ENCODE results near the gene SYCE1L.
"Not testable (repeated sequence)": the region's sequence is repeated elsewhere in the genome, so short reads cannot be mapped to it uniquely, and the experiment has no call there.

Gene SYCE1L

DNA sequence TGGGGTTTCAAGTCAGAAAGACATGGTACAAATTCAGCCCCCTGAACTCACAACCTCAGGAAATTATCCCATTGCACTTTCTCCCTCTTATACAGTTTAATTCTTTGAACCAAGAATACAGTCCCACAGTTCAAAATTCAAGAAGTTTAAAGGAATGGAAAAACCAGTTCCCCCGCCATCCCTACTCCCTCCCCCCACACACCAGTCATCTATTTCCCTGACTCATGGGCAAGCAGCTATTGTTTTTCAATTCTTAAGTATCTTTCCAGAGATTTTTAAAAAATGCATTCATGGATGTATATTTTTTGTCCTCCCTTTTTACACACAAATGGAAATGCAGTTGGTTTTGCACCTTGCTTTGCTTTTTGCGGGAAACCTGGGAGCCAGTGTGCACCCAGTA, 7.3 kb downstream of the SYCE1L start:
- no peak for DNase-seq

DNA sequence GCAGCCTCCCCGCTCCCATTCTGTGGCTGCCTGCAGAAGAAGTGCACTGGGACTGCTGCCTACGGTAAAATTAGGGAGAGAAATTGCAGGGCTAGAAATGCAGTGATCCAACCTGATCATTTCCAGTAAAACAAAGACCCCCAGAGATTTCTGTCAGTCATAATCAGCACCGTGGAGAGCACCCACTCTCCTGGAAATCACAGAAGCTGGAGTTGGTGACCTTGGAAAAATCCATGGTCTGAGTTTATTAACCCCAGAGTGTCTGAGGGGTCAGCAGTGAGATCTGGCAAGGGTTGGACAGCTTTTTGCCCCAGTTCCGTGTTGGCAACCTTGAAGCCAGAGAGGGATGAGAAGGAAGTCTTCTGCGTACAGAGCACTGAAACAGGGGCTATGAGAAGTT, 7.8 kb downstream of the SYCE1L start:
- DNase-seq: no peak

DNA sequence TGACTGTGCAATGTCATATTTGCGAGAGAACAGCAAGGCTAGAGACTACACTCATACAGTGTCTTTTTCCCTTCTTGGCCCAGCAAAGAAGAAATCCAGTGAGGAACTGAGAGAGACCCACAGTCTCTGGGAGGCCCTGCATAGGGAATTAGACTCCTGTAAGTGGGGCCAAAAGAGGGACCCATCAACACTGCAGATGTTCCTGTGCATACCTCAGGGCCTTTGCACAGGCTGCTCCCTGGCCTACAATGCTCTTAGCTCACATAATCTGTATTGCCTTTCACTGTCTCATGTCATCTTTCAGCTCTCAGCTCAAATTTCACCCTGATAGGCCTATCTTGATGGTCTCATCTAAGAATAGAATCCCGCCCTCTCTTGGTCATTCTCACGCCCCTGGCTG, 9.2 kb downstream of the SYCE1L start:
- DNase-seq: no peak

DNA sequence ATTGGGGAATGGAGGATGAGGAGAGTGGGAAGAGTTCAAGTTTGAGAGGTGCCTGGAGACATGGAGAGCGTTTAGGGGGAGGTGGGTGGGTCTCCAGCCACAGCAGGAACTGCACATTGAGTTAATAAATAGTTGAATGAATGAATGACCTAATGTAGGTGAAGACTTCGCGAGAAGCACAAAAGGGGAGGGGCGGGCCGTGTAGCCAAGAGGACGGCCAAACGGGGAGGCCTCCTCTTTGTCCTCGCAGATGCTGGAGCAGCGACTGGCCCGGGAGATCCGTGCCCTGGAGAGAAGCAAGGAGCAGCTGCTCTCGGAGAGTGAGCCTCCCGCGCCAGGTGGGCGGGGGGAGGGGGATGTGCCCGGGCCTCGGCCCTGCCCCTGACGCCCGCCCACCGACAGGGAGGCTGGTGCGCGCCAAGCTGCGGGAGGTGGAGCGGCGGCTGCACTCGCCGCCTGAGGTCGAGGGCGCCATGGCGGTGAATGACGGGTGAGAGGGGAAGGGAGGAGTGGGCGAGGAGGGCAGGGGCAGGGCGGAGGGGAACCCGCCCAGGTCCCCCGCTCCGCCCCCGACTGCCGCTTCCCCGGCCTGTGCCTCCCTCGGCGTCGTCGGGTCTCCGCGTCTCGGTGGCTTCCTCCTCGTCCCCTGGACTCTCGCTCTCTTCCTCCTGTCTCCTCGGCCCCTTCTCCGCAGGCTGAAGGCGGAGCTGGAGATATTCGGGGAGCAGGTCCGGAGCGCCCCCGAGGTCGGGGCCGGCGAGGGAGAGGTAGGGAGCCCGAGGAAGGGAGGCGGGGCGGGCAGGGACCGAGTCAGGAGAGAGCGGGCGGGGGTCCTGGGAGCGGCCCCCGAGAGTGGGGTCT, 12.9 kb downstream of the SYCE1L start:
- DNase-seq: peak; percentile 48

DNA sequence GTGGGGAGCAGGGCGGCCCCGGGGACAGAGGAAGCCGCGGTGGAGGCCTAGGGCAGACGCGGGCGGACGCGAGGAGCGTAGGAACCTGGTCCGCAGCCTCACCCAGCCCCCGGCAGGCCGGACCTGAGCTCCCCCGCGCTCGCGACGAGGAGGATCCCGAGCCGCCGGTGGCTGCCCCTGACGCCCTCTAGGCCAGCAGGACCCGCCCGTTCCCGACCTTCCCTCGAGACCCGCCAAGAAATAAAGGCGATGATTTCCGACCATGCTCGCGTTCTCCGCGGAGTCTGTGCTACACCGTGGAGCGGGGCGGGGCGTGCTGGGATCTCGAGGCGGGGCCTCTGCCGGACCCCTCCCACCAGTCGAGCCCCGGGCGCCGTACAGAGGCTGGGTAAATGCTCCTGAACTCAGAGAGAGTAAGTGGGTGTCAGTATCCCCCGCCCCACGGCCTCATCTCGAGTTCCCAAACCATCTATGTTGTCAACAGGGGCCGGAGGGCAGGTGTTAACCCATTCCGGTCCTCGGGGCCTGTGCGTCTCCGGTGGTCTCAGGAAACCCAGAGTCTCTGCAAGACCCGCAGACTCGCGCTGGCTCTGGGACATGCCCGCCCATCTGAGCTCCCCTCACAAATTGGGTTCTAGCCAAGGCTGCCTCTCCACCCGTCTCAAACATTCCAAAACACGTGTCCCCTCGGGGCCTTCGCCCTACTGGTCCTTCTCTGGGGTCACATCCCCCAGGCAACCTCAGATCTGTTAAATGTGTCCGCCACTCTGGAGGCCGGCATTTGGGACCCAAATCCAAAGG, 13.7 kb downstream of the SYCE1L start:
- DNase-seq: no peak

DNA sequence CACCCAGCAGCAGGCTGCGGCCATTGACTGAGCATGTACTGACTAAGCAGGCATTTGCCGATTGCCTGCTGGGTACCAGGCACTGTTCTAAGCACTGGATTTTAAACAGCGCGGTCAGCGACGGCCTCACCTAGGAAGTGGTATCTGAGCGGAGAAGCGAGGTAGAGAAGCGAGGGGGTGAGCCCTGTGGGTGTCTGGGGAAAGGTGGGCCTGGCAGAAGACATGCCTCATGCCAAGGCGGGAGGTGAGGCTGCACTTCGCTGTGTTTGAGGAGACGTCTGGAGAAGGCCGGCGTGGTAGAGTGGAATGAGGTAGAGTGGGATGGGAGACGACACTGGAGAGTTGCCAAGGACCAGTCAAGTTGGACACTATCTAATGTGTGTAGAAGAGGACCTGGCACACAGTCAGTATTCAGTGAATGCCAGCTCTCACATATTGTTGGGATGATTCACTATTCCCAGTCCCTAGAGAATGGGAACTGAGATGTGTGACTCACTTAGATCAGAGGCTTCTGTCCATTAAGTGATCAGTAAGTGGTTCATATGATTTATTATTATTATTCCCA, 14.4 kb downstream of the SYCE1L start:
- no peak for DNase-seq

DNA sequence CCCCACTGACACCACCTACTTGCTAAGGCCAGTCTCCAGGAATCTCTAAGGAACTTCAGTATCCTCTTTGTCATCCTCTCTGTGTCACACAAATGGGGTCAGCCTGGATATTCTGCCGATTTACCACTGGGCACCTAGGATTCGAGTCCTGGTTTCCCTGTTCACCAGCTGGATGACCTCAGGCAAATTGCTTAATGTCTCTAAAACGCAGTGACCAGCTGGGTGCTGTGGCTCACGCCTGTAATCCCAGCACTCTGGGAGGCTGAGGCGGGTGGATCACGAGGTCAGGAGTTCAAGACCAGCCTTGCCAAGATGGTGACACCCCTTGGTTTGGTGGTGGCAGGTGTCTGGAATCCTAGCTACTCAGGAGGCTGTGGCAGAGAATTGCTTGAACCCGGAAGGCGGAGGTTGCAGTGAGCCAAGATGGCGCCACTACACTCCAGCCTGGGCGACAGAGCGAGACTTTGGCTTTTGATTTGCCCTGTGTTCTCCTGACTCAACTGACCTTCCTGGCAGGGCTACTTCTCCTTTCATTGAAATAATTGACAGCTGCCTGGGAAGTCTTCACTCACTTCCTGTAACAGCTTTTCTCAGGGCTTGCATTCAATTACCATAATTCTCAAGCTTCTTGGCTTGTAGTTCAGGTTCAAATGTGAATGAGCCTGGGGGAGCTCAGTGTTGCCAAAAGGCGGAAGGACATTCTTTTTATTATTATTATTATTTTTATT, 15.4 kb downstream of the SYCE1L start:
- no peak for DNase-seq

DNA sequence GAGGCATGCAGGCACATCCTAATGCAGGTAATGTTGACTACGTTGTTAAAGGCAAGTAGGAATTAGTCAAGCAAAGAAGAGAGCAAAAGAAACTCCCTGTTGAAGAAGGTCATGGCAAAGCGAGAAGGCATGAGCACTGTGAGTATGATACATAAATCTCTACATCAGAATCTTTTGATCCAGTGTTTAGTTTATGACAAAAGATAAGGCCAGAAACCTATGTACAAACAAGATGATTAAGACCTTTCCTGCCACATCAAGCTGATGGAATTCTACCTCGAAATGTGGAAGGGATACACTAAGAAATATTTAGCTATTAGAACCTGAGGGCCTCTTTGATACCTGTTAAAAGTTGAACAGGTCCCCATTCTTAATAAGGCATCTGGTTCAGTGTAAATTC, 20.2 kb downstream of the SYCE1L start:
- no peak for DNase-seq

DNA sequence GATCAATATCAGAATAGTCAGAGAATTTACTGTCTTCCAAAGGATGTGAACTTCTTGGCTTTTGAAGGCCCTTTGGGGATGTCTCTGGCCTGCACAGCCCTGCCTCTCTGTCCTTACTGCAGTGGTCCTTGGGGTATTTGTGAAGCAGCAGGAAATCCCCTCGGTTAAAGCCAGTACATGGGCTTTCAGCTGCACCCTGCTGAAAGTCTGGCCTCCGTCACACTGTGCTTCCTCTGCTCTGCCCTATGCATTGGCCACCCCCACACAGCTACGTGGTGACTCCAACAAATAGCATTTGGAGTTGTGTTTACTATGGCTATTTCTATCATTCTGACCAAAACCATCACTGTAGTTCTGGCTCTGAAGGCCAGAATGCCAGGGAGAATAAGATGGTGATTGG, 21.2 kb downstream of the SYCE1L start:
- DNase-seq: no peak

DNA sequence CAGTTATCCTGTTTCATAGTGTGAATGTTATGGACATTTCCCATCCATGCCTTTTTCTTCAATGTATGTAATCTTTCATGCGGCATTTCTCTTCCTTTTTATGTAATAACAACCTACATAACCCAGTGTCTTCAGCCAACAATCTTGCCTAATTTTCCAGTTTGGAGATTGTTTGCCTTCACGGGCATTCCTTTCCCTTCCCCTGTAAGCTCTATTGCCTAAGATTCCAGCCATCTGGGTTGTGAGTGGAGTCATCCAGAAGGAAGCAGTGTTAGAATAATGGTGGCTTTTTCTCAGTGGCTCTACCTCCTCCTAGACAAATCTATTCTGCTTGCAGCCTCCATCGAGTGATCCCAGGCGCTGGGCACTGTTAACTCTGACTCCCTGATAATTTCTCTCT, 22.3 kb downstream of the SYCE1L start:
- no peak for DNase-seq

DNA sequence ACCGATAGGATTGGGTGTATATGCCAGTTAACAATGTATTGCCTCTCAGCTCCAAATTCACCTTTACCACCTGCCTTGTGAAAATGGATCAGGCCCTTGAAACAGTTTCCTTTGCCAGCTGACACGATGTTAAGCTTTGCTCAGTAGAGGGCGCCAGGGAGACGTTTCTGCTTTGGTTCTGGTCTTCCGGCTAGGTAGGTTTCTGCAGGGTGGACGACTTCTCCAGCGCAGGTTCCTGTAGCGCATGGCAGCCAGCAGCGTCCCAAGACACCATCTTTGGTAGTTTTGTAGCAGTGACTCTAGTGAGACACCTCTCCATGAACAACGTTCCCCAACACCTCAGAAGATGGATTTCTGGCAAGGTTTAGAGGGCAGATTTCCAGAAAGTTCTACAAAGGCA, 24.0 kb downstream of the SYCE1L start:
- no peak for DNase-seq

DNA sequence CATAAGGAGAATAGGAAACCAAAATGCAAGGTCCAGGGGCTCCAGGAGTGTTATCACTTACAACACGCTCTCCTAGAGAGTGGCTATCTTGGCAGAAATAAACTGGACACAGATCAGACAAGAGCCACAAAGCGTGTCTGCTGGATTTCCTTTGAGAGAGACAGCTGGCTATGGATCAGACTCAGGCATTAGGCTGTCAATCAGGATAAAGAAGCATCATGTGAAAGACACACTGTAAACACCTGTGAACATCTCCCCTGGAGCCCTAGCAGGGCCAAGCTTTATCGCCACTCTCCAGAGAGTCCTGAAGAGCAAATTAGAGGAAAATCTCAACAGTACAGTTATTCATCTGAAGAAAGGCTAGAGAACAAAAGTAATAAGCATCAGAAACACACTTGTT, 26.0 kb downstream of the SYCE1L start:
- no peak for DNase-seq

DNA sequence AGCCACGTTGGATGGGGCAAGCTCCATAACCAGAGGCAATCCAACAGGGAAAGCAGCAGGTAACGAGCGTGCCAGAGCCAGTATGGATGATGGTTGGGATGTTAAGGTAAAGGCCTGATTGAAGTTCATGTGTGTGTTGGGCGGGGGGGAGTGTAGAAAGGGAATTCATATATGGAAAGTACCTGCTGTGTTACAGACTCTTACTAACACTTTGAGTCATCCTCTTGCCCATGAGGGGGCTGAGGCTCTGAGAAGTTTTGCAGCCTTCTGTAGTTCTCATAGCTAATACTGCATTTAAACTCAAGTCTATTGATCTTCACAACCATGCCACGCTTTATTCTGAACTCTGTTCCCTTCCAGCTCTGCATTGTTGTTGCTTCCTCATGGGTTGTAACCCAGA, 28.5 kb downstream of the SYCE1L start:
- no peak for DNase-seq

DNA sequence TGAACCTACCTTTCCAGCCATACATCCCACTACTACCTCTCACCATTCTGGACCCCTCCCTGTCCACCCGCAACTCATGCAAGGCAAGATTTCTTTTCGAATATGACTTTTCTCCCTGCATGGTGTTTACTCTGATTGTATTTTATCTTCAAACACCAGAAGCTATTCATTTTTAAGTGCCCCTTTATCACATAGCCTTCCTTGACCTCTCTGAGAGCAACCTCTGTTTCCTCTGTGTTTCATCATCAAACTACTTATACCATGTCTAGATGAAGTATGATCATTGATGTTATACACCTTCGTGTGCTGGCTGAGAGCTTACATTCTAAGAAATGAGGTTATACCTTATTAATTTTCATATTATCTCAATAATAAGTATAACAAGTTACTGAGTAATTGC, 31.8 kb downstream of the SYCE1L start:
- no peak for DNase-seq

DNA sequence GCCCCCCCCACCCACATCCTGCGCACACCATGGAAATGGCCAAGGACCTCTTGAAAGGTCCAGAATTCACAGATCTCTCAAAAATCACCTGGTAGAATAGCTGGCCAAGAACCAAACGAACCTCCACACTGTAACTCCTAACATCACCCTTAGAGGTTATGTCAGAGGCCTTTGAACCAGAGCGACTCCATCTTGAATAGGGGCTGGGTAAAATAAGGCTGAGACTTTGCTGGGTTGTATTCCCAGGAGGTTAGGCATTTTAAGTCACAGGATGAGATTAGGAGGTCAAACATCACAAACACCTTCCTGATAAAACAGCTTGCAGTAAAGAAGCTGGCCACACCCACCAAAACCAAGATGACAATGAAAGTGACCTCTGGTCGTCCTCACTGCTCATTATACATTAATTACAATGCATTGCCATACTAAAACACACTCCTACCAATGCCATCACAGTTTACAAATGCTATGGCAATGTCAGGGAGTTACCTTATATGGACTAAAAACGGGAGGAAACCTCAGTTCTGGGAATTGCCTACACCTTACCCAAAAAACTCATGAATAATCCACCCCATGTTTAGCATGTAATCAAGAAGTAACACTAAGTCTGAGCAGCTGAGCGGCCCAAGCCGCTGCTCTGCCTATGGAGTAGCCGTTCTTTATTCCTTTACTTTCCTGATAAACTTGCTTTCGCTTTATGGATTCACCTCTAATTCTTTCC, 34.8 kb downstream of the SYCE1L start:
- DNase-seq: no peak

DNA sequence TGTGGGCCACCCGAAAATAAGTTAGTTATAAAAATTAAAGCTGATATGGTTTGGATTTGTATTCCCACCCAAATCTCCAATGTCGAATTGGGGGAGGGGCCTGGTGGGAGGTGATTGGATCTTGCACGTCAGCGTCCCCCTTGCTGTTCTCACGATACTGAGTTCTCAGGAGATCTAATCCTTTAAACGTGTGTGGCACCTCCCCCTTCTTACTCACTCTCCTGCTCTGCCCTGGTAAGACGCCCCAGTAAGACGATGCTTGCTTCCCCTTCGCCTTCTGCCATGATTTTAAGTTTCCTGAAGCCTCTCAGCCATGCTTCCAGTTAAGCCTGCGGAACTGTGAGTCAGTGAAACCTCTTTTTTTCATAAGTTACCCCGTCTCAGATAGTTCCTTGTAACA, 35.4 kb downstream of the SYCE1L start:
- DNase-seq: no peak

DNA sequence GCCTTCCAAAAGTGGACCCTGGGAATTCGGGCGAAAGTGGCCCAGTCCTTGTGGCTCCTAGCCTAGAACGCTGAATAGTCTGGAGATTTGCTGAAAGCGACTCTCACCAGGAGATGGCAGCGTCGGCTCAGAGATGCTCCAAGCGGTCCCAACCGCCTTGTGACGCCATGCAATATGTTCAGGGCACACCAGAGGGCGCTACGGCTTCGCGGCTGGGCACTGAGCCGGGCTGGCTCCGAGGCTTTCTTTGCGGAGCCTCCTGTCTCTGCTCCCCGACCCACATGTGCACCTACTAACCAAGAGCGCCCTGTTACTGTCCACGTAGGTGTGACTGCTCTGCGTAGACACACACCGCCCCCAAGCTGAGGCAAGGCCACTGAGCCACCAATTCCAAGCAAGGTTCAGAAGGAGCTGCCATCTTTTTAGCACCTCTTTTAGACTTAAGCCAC, 36.9 kb downstream of the SYCE1L start:
- peak; percentile 59 for DNase-seq

DNA sequence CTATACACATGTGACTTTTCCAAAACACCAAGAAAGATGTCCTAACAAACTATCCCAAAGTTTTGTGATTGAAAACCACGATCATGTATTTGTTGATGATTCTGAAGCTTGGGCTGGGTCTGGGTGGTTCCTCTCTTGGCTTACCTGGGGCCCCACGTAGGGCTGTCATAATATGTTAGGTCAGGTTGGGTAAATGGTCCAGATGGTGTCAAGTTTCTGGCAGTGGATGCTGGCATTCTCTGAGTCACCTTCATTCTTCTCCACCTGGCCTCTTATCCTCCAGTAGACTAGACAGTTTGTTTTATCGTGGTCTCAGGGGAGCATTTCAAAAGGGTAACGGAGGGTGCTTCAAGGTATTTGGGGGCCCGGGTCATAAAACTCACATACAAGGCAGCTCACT, 39.4 kb downstream of the SYCE1L start:
- DNase-seq: no peak

DNA sequence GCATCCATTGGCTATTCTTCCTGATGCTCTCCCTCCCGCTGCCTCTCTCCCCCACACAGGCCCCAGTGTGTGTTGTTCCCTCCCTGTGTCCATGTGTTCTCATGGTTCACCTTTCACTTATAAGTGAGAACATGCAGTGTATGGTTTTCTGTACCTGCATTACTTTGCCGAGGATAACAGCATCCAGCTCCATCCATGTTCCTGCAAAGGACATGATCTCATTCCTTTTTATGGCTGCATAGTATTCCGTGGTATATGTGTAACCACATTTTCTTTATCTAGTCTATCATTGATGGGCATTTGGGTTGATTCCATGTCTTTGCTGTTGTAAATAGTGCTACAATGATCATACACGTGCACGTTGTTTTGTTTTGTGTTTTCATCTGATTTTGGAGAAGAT, 43.3 kb downstream of the SYCE1L start:
- not testable (repeated sequence) for DNase-seq

DNA sequence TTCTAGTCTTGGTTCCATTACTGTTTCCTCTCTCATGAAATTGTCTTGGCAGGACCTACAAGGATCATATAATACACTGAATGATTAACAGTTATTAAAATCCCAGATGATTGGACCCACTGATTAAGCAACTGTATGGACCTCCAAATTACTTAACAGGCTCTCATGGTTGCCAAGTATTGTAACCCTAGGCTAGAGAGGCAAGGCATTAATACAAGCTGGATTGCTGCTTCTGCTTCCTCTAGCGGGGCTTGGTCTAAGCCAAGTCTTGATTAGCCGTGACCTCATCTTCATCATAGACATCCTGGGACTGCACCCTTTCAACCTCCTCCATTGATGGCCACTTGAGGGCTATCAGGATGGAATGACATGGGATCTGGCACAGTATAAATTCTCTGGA, 46.9 kb downstream of the SYCE1L start:
- DNase-seq: no peak

DNA sequence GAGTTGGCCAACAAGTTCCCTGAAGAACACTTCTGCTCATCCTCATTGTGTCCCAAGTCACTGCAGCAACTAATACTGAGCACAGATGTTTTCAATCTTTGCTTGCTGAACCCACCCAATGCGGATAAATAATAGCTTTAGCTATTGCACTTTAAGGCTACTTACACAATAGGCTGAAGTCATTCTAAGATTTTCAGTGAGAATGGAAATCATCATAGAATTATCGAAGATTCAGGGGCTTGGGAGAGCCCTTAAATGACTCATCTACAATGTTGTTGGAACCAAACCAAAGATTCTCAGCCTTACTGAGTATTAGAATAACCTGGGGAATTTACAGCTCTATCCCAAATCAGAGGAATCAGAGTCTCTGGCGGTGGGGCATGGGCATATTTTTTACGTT, 51.2 kb downstream of the SYCE1L start:
- DNase-seq: no peak
